Prostate gland (tissue), 2 donors: ENCODE data around the gene ATP7A. TPM values are rescaled to one million over a fixed set of nuclear protein-coding genes. Genes with fewer than 3 reads are reported as not detected.

ENCODE experiments used
- DNase-seq: peaks from one replicate; pipeline ENCODE4 v3.0.0-alpha.2; 2019; ENCODE audit warnings: low spot score
- H3K27ac ChIP-seq, 2 donors: fragments of 200-600 bp; sonication (generic); 2 replicates each; pipeline ENCODE4 v1.5.1; 2017 to 2019
- H3K27me3 ChIP-seq: fragments of 200-600 bp; sonication (generic); replicated peaks from 2 replicates; pipeline ENCODE4 v1.5.1; 2019; ENCODE audit not compliant: insufficient read depth
- H3K36me3 ChIP-seq, 2 donors: fragments of 200-600 bp; sonication (generic); 1 replicate in 1 of 2; 2 replicates in 1 of 2; pipeline versions ENCODE4 v1.5.1 to v1.8.1; 2017 to 2019
- H3K4me1 ChIP-seq: fragments of 200-600 bp; sonication (generic); replicated peaks from 2 replicates; pipeline ENCODE4 v1.5.1; 2019
- H3K4me3 ChIP-seq, 2 donors: fragments of 200-600 bp; sonication (generic); 2 replicates each; pipeline ENCODE4 v1.5.1; 2017 to 2019
- H3K9me3 ChIP-seq: fragments of 200-600 bp; sonication (generic); 2 replicates; pipeline ENCODE4 v1.5.1; 2017
- CTCF ChIP-seq, 4 experiments: fragments of 200-600 bp in 2 of 4; fragments of 450-650 bp in 2 of 4; sonication (generic) in 2 of 4; IDR thresholded peaks; 1 replicate in 3 of 4; 2 replicates in 1 of 4; pipeline ENCODE4 v1.5.1; 2016 to 2019; ENCODE audit warnings: antibody characterized with exemption in 4 of 4, mild to moderate bottlenecking in 2 of 4, moderate library complexity in 2 of 4
- POLR2A ChIP-seq: fragments of 450-650 bp; IDR thresholded peaks from one replicate; pipeline ENCODE4 v1.6.1; 2016; ENCODE audit warnings: antibody characterized with exemption, mild to moderate bottlenecking
- POLR2AphosphoS5 ChIP-seq: sonication (generic); formaldehyde crosslinking; IDR thresholded peaks from one replicate; pipeline ENCODE4 v1.6.1; 2017; ENCODE audit warnings: antibody characterized with exemption
- WGBS: methylation state at CpG from one replicate; pipeline ENCODE4 v1.1.5; 2018; 5-methylcytosine and 5-hydroxymethylcytosine counted together
- intact Hi-C: fragments of 100-400 bp; cut with DNase I; formaldehyde crosslinking; loops from one replicate; pipeline ENCODE4 v1.14.2; 2022
- total RNA-seq, 2 donors: library from RNA; depleted of rRNA; stranded (reverse); fragments of >200 nt; gene quantifications; one replicate each; pipeline ENCODE4 v1.1.0, GENCODE V29; 2016

ATP7A gene
- total RNA-seq, 2 donors from 2014 or later: 9.8 to 15.1 TPM

GRCh38 chrX:78035061-78035460 is 124.6 kb downstream of the ATP7A start:
- no peaks in the 10 kb centered on the region for H3K4me1 ChIP-seq
- no peak for TF ChIP-seq POLR2AphosphoS5
- no peak for TF ChIP-seq POLR2A

GRCh38 chrX:78037881-78038280 is 127.4 kb downstream of the ATP7A start:
- Histone ChIP-seq H3K4me3 (no peak overlapping the region), H3K9me3 (no peaks in the 10 kb centered on the region), H3K36me3 (no peaks in the 10 kb centered on the region), H3K4me1 (no peaks in the 10 kb centered on the region), H3K27ac (no peak overlapping the region), H3K27me3 (no peaks in the 10 kb centered on the region)
- TF ChIP-seq CTCF (IDR thresholded peaks at IDR 0.05) (no peak), POLR2A (no peak), POLR2AphosphoS5 (no peak)
- WGBS: 100% methylated on average over 3 of the region's 3 CpGs
- intact Hi-C loops: no loop called here
- no peak for DNase-seq

More at GRCh38 chrX:78035061-78035460, 124.6 kb downstream of the ATP7A start:
- no peaks in the 10 kb centered on the region for H3K27me3 ChIP-seq
- intact Hi-C loops: no loop called here
- no peaks in the 10 kb centered on the region for H3K36me3 ChIP-seq
- H3K4me3 ChIP-seq: no peak overlapping the region
- H3K9me3 ChIP-seq: no peaks in the 10 kb centered on the region
- 88% methylated on average over 6 of the region's 6 CpGs for WGBS
- no peak overlapping the region for H3K27ac ChIP-seq
- no peak for DNase-seq

GRCh38 chrX:78042601-78043000 is 132.1 kb downstream of the ATP7A start:
- TF ChIP-seq CTCF (IDR thresholded peaks at IDR 0.05) (no peak), POLR2AphosphoS5 (no peak), POLR2A (no peak)
- intact Hi-C loops: no loop called here
- H3K27ac ChIP-seq: no peak overlapping the region
- no peaks in the 10 kb centered on the region for H3K4me1 ChIP-seq
- DNase-seq: no peak
- no peaks in the 10 kb centered on the region for H3K9me3 ChIP-seq
- H3K27me3 ChIP-seq: no peaks in the 10 kb centered on the region
- H3K36me3 ChIP-seq: no peaks in the 10 kb centered on the region
- H3K4me3 ChIP-seq: no peak overlapping the region
- 100% methylated on average over 1 of the region's 1 CpG for WGBS

- 82% methylated on average over 4 of the region's 4 CpGs for WGBS
- intact Hi-C loops: no loop called here
These were observed 135.9 kb downstream of the ATP7A start for GRCh38 chrX:78046362-78046761.

GRCh38 chrX:78048052-78048451 is 137.6 kb downstream of the ATP7A start:
- Histone ChIP-seq H3K27ac (no peak overlapping the region), H3K36me3 (no peaks in the 10 kb centered on the region), H3K9me3 (no peaks in the 10 kb centered on the region), H3K4me3 (no peak overlapping the region), H3K4me1 (no peaks in the 10 kb centered on the region), H3K27me3 (no peaks in the 10 kb centered on the region)
- DNase-seq: no peak
- 60% methylated on average over 2 of the region's 2 CpGs for WGBS
- intact Hi-C loops: no loop called here
- no peak for TF ChIP-seq POLR2A
- no peak for TF ChIP-seq CTCF (IDR thresholded peaks at IDR 0.05)
- no peak for TF ChIP-seq POLR2AphosphoS5

More at GRCh38 chrX:78046362-78046761, 135.9 kb downstream of the ATP7A start:
- Histone ChIP-seq H3K4me3 (no peak overlapping the region), H3K36me3 (no peaks in the 10 kb centered on the region), H3K27me3 (no peaks in the 10 kb centered on the region), H3K4me1 (no peaks in the 10 kb centered on the region), H3K27ac (no peak overlapping the region), H3K9me3 (no peaks in the 10 kb centered on the region)
- TF ChIP-seq CTCF (IDR thresholded peaks at IDR 0.05): no peak
- TF ChIP-seq POLR2AphosphoS5: no peak
- no peak for TF ChIP-seq POLR2A
- DNase-seq: no peak
